Testis (tissue), 2 donors: ENCODE results near the gene SLC26A8.

Source experiments
- CTCF ChIP-seq, 3 experiments: fragments of 450-650 bp in 2 of 3; fragments of 200-600 bp in 1 of 3; sonication (generic) in 1 of 3; IDR thresholded peaks; one replicate each; pipeline ENCODE4 v1.5.1; 2016 to 2019; ENCODE audit warnings: antibody characterized with exemption in 3 of 3, mild to moderate bottlenecking in 2 of 3, moderate library complexity in 1 of 3
- POLR2A ChIP-seq: fragments of 450-650 bp; IDR thresholded peaks from one replicate; pipeline ENCODE4 v1.6.1; 2017; ENCODE audit warnings: antibody characterized with exemption, mild to moderate bottlenecking, moderate library complexity

GRCh38 chr6:35945650-35946025 lies 78.8 kb downstream of the SLC26A8 start:
- TF ChIP-seq CTCF (IDR thresholded peaks at IDR 0.05) (no peak), POLR2A (no peak)
